ENCODE results near the gene ATP11A.
A peak's percentile ranks its signal among the peaks of the same experiment; 100 is the strongest.
"Not testable (repeated sequence)": the region's sequence is repeated elsewhere in the genome, so short reads cannot be mapped to it uniquely, and the experiment has no call there.

ATP11A gene

DNA sequence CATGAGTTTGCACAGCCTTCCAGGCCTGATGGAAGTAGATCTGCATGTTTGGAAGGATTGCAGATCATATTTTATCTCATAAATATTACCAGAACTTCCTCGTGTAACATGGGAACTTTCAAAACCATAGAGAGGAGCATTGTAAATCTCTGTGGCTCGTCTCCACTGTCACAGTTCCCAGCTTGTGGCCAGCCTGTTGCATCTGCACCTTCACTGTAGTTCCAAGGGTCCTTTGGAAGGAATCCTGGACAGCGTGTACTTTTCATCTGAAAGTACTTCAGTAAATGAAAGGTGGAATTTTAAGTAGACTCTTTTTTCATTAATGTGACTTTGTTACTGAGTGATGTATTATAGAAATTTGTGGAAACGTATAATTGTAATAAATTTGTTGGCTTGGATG lies 105.4 kb downstream of the ATP11A start:
- Histone ChIP-seq H3K27ac (no peak overlapping the region), H3K36me3 (ENCODE audit: insufficient read depth, low read length) (peaks cover 14% of the 10 kb centered on the region; the same call in 1 of the 2 replicates), H3K4me3 (no peak overlapping the region)

GRCh38 chr13:112796190-112796915 lies 106.5 kb downstream of the ATP11A start:
- no peak for DNase-seq (ENCODE audit: low read depth, low spot score)
- no peak overlapping the region for H3K9ac ChIP-seq (ENCODE audit: insufficient read length)
- TF ChIP-seq POLR2AphosphoS5 (IDR thresholded peaks at IDR 0.05; ENCODE audit: borderline replicate concordance, low read depth, low read length) (no peak), FOXP2 (optimal IDR thresholded peaks at IDR 0.05; ENCODE audit: control extremely low read depth, extremely low read length, insufficient read depth) (no peak), EZH2 (IDR thresholded peaks at IDR 0.05) (no peak)
- no peak overlapping the region for H3K4me3 ChIP-seq
- H3K9me3 ChIP-seq (ENCODE audit: low read depth, low read length) = no peaks in the 10 kb centered on the region
- H3K36me3 ChIP-seq (ENCODE audit: insufficient read depth, low read length) = peaks cover 14% of the 10 kb centered on the region; the same call in 1 of the 2 replicates
- H3K27ac ChIP-seq = no peak overlapping the region

More for the DNA sequence above, 105.4 kb downstream of the ATP11A start:
- DNase-seq (ENCODE audit: low read depth, low spot score) = no peak
- TF ChIP-seq EZH2 (IDR thresholded peaks at IDR 0.05) (no peak), POLR2AphosphoS5 (IDR thresholded peaks at IDR 0.05; ENCODE audit: borderline replicate concordance, low read depth, low read length) (no peak), FOXP2 (optimal IDR thresholded peaks at IDR 0.05; ENCODE audit: control extremely low read depth, extremely low read length, insufficient read depth) (no peak)
- Histone ChIP-seq H3K9ac (ENCODE audit: insufficient read length) (no peak overlapping the region), H3K9me3 (ENCODE audit: low read depth, low read length) (no peaks in the 10 kb centered on the region)

GRCh38 chr13:112799394-112799793 lies 109.6 kb downstream of the ATP11A start:
- DNase-seq (ENCODE audit: low read depth, low spot score) = no peak
- TF ChIP-seq POLR2AphosphoS5 (IDR thresholded peaks at IDR 0.05; ENCODE audit: borderline replicate concordance, low read depth, low read length) (no peak), EZH2 (IDR thresholded peaks at IDR 0.05) (no peak), FOXP2 (optimal IDR thresholded peaks at IDR 0.05; ENCODE audit: control extremely low read depth, extremely low read length, insufficient read depth) (no peak)
- Histone ChIP-seq H3K27ac (no peak overlapping the region), H3K36me3 (ENCODE audit: insufficient read depth, low read length) (peaks cover 7% of the 10 kb centered on the region; the same call in 1 of the 2 replicates), H3K4me3 (no peak overlapping the region), H3K9me3 (ENCODE audit: low read depth, low read length) (no peaks in the 10 kb centered on the region), H3K9ac (ENCODE audit: insufficient read length) (no peak overlapping the region)

GRCh38 chr13:112800057-112800456 lies 110.2 kb downstream of the ATP11A start:
- no peak for DNase-seq (ENCODE audit: low read depth, low spot score)
- peaks cover 7% of the 10 kb centered on the region; the same call in 1 of the 2 replicates for H3K36me3 ChIP-seq (ENCODE audit: insufficient read depth, low read length)
- no peak overlapping the region for H3K4me3 ChIP-seq
- no peaks in the 10 kb centered on the region for H3K9me3 ChIP-seq (ENCODE audit: low read depth, low read length)
- H3K9ac ChIP-seq (ENCODE audit: insufficient read length) = no peak overlapping the region
- no peak overlapping the region for H3K27ac ChIP-seq
- TF ChIP-seq EZH2 (IDR thresholded peaks at IDR 0.05) (no peak), FOXP2 (optimal IDR thresholded peaks at IDR 0.05; ENCODE audit: control extremely low read depth, extremely low read length, insufficient read depth) (no peak), POLR2AphosphoS5 (IDR thresholded peaks at IDR 0.05; ENCODE audit: borderline replicate concordance, low read depth, low read length) (no peak)

GRCh38 chr13:112800807-112801206 lies 111.0 kb downstream of the ATP11A start:
- H3K9ac ChIP-seq (ENCODE audit: insufficient read length); DNase-seq (ENCODE audit: low read depth, low spot score); H3K27ac ChIP-seq; H3K4me3 ChIP-seq; H3K36me3 ChIP-seq (ENCODE audit: insufficient read depth, low read length); H3K9me3 ChIP-seq (ENCODE audit: low read depth, low read length): not testable (repeated sequence)

DNA sequence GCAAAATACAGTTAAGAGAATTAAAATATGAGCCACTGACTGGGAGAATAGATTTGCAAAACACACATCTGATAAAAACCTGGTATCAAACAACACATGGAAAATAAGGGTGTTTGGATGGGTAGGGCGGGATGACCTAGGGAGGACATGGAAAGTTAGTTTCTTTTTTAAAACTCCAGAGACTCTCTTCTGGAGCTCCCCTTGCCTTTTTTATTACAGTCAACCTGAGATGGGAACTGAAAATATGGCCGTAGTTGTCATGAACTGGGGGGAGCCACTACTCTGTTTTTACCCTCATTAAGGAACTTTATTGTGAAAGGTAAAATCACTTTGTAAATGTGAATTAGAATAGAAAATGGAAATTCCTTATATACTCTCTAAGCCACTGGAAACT lies 113.0 kb downstream of the ATP11A start:
- TF ChIP-seq EZH2 (IDR thresholded peaks at IDR 0.05) (no peak), POLR2AphosphoS5 (IDR thresholded peaks at IDR 0.05; ENCODE audit: borderline replicate concordance, low read depth, low read length) (no peak)
- no peak for DNase-seq (ENCODE audit: low read depth, low spot score)
- H3K36me3 ChIP-seq (ENCODE audit: insufficient read depth, low read length) = no peaks in the 10 kb centered on the region
- no peak overlapping the region for H3K9ac ChIP-seq (ENCODE audit: insufficient read length)
- H3K27ac ChIP-seq = 0 out of 2 replicates have a peak overlapping the region, but pooled peaks have one; percentile 7
- H3K9me3 ChIP-seq (ENCODE audit: low read depth, low read length) = no peaks in the 10 kb centered on the region
- no peak overlapping the region for H3K4me3 ChIP-seq

GRCh38 chr13:112803422-112803821 lies 113.6 kb downstream of the ATP11A start:
- Histone ChIP-seq H3K4me3 (no peak overlapping the region), H3K9me3 (ENCODE audit: low read depth, low read length) (no peaks in the 10 kb centered on the region), H3K36me3 (ENCODE audit: insufficient read depth, low read length) (no peaks in the 10 kb centered on the region), H3K27ac (0 out of 2 replicates have a peak overlapping the region, but pooled peaks have one; percentile 7), H3K9ac (ENCODE audit: insufficient read length) (no peak overlapping the region)
- TF ChIP-seq EZH2 (IDR thresholded peaks at IDR 0.05) = no peak
- TF ChIP-seq POLR2AphosphoS5 (IDR thresholded peaks at IDR 0.05; ENCODE audit: borderline replicate concordance, low read depth, low read length) = no peak
- TF ChIP-seq FOXP2 (optimal IDR thresholded peaks at IDR 0.05; ENCODE audit: control extremely low read depth, extremely low read length, insufficient read depth) = no peak
- no peak for DNase-seq (ENCODE audit: low read depth, low spot score)

GRCh38 chr13:112804374-112804773 lies 114.5 kb downstream of the ATP11A start:
- TF ChIP-seq POLR2AphosphoS5 (IDR thresholded peaks at IDR 0.05; ENCODE audit: borderline replicate concordance, low read depth, low read length) (no peak), FOXP2 (optimal IDR thresholded peaks at IDR 0.05; ENCODE audit: control extremely low read depth, extremely low read length, insufficient read depth) (no peak), EZH2 (IDR thresholded peaks at IDR 0.05) (no peak)
- no peak for DNase-seq (ENCODE audit: low read depth, low spot score)

More at GRCh38 chr13:112804374-112804773, 114.5 kb downstream of the ATP11A start:
- no peaks in the 10 kb centered on the region for H3K36me3 ChIP-seq (ENCODE audit: insufficient read depth, low read length)
- no peaks in the 10 kb centered on the region for H3K9me3 ChIP-seq (ENCODE audit: low read depth, low read length)
- H3K4me3 ChIP-seq = no peak overlapping the region
- H3K9ac ChIP-seq (ENCODE audit: insufficient read length) = no peak overlapping the region
- no peak overlapping the region for H3K27ac ChIP-seq
